ENCODE results near the gene LYSMD1.

GRCh38 chr1:151142411-151143056, 23.2 kb downstream of the LYSMD1 start:
- TF ChIP-seq REST (IDR thresholded peaks at IDR 0.05; ENCODE audit: insufficient read depth in 1 of 2, low read depth in 2 of 2, low read length in 2 of 2): no peak
- no peak for TF ChIP-seq TAF1 (IDR thresholded peaks at IDR 0.05; ENCODE audit: borderline replicate concordance, insufficient read depth, low read length)
- no peak for TF ChIP-seq POLR2AphosphoS5 (IDR thresholded peaks at IDR 0.05; ENCODE audit: low read depth, low read length)
- TF ChIP-seq SIN3A (IDR thresholded peaks at IDR 0.05; ENCODE audit: borderline replicate concordance, insufficient read depth, low read length): no peak
